ENCODE data around the gene IQCE.

The IQCE gene

GRCh38 chr7:2592375-2592865, 33.6 kb downstream of the IQCE start:
- H3K9me3 ChIP-seq (ENCODE audit: control insufficient read depth, low read length) = no peaks in the 10 kb centered on the region
- H3K4me3 ChIP-seq (ENCODE audit: low read length) = no peak overlapping the region
- no peaks in the 10 kb centered on the region for H3K4me1 ChIP-seq (ENCODE audit: control insufficient read depth, insufficient read depth, low read length)
- DNase-seq (ENCODE audit: low read depth) = no peak
- H3K9ac ChIP-seq (ENCODE audit: low read length) = no peak overlapping the region
- no peaks in the 10 kb centered on the region for H3K27me3 ChIP-seq (replicated peaks; ENCODE audit: control insufficient read depth, insufficient read depth, low read length)
- H3K36me3 ChIP-seq (ENCODE audit: control insufficient read depth, insufficient read depth, low read length, severe bottlenecking) = peaks cover 49% of the 10 kb centered on the region

DNA sequence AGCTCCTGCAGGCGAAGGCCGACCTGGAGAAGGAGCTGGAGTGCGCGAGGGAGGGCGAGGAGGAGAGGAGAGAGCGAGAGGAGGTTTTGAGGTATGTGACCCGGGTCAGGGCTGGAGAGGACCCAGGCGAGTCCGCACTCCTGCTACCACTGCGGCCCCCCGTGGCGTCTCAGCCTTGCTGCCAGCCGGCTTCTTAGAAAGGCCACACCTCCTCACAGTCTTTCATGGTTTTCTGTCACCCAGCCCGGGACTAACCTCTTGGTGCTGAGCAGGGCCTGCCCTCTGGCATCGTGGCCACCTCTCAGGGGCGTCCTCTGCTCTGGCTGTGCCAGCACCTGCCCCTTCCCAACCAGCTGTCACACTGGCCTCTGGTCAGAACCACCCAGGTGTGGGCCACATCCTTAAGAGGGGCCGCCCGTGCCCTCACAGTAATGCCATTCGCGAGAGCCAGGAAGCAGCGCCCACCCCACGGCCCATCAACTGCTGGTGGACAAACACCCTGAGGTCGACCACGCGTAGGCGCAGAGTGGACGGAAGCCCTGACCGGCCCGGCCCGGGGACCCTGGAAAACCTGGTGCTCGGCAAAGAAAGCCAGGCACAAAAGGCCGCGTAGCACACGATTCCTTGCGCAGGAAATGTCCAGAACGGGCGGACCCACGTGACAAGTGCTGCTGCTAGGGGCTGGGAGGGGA, 34.4 kb downstream of the IQCE start:
- H3K36me3 ChIP-seq (ENCODE audit: control insufficient read depth, insufficient read depth, low read length, severe bottlenecking) = peaks cover 57% of the 10 kb centered on the region
- no peak overlapping the region for H3K4me3 ChIP-seq (ENCODE audit: low read length)
- H3K9ac ChIP-seq (ENCODE audit: low read length) = no peak overlapping the region

DNA sequence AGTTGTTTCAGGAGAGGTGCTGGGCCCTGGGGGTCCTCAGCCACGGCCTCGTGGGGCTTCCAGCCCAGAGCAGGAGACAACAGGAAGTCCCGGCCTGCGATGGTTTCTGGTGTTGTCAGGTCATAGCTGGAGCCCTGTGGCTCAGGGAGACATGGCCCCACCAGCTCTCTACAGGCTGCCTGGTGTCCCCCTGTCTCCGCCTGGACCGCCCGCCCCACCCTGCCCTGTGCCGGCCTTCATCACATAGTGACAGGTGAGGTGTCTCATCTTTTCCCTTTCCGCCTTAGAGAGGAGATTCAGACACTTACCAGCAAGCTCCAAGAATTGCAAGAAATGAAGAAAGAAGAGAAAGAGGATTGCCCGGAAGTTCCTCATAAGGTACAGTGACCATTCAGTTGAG, 35.8 kb downstream of the IQCE start:
- Histone ChIP-seq H3K4me1 (ENCODE audit: control insufficient read depth, insufficient read depth, low read length) (no peaks in the 10 kb centered on the region), H3K27me3 (replicated peaks; ENCODE audit: control insufficient read depth, insufficient read depth, low read length) (no peaks in the 10 kb centered on the region), H3K36me3 (ENCODE audit: control insufficient read depth, insufficient read depth, low read length, severe bottlenecking) (peaks cover 66% of the 10 kb centered on the region), H3K9me3 (ENCODE audit: control insufficient read depth, low read length) (no peaks in the 10 kb centered on the region), H3K4me3 (ENCODE audit: low read length) (no peak overlapping the region), H3K9ac (ENCODE audit: low read length) (no peak overlapping the region)
- no peak for DNase-seq (ENCODE audit: low read depth)

More for the DNA sequence above, 34.4 kb downstream of the IQCE start:
- no peak for DNase-seq (ENCODE audit: low read depth)
- Histone ChIP-seq H3K4me1 (ENCODE audit: control insufficient read depth, insufficient read depth, low read length) (no peaks in the 10 kb centered on the region), H3K9me3 (ENCODE audit: control insufficient read depth, low read length) (no peaks in the 10 kb centered on the region), H3K27me3 (replicated peaks; ENCODE audit: control insufficient read depth, insufficient read depth, low read length) (no peaks in the 10 kb centered on the region)

GRCh38 chr7:2595258-2595860, 36.6 kb downstream of the IQCE start:
- no peaks in the 10 kb centered on the region for H3K27me3 ChIP-seq (replicated peaks; ENCODE audit: control insufficient read depth, insufficient read depth, low read length)
- no peaks in the 10 kb centered on the region for H3K4me1 ChIP-seq (ENCODE audit: control insufficient read depth, insufficient read depth, low read length)
- no peak overlapping the region for H3K4me3 ChIP-seq (ENCODE audit: low read length)
- no peak for DNase-seq (ENCODE audit: low read depth)
- H3K36me3 ChIP-seq (ENCODE audit: control insufficient read depth, insufficient read depth, low read length, severe bottlenecking) = peaks cover 66% of the 10 kb centered on the region
- H3K9me3 ChIP-seq (ENCODE audit: control insufficient read depth, low read length) = no peaks in the 10 kb centered on the region
- no peak overlapping the region for H3K9ac ChIP-seq (ENCODE audit: low read length)

DNA sequence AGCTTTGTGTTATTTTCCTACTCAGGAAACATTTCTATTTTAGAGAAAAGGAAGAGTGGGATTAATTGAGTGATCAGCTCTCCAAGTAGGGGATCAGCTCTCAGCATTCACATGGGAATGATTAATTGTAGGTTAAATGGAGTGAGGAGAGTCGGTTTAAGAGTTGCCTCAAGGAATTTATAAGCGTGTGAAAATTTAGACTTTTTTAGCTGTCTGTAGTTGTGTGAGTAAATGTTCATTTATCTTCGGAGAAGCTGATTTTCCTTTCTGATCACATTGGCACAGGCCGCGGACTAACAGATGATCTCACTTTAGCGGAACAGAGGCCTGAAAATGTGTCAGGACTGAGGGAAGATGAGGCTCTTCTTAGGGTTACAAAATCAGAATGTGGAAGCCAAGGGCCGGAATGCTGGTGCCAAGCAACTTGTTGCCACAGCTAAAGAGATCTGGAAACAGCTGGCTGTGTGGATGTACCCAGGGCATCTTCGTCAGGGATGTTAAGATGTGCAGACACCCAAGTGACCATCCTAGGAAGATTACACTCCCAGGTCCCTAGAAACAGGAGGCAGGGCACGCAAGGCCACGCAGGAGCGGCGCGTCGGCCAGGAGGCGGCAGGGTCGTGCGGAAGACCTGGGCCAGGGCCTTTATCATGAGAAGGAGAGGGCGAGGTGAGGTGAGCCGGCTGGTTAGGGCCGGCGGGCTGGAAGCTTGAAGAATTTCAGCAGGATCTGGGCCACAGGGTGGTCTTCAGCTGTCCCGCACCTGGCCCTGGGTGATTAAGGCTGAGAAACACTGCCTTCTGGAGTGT, 37.9 kb downstream of the IQCE start:
- H3K4me3 ChIP-seq (ENCODE audit: low read length) = no peak overlapping the region
- H3K9me3 ChIP-seq (ENCODE audit: control insufficient read depth, low read length) = no peaks in the 10 kb centered on the region
- no peak overlapping the region for H3K9ac ChIP-seq (ENCODE audit: low read length)
- H3K36me3 ChIP-seq (ENCODE audit: control insufficient read depth, insufficient read depth, low read length, severe bottlenecking) = peaks cover 76% of the 10 kb centered on the region
- no peaks in the 10 kb centered on the region for H3K27me3 ChIP-seq (replicated peaks; ENCODE audit: control insufficient read depth, insufficient read depth, low read length)
- DNase-seq (ENCODE audit: low read depth) = no peak
- no peaks in the 10 kb centered on the region for H3K4me1 ChIP-seq (ENCODE audit: control insufficient read depth, insufficient read depth, low read length)

DNA sequence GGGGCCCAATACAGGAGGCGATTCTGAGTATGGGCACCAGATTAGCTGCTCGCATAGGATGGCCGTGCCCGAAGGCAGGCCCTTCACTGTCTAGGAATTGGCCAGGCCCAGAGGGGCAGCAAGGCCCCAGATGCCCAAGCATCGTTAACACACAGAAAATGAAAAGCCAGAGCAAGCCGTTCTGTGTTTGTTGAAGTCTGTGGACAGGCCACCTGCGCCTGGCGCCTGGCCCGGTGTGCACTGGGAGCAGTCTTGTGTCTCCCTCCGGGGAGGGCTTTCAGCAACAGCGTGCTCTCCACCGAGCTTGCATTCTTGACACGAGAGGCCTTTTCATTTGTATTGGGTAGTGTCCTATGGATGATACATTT, 38.5 kb downstream of the IQCE start:
- Histone ChIP-seq H3K27me3 (replicated peaks; ENCODE audit: control insufficient read depth, insufficient read depth, low read length) (no peaks in the 10 kb centered on the region), H3K4me3 (ENCODE audit: low read length) (no peak overlapping the region), H3K9me3 (ENCODE audit: control insufficient read depth, low read length) (no peaks in the 10 kb centered on the region), H3K9ac (ENCODE audit: low read length) (no peak overlapping the region), H3K4me1 (ENCODE audit: control insufficient read depth, insufficient read depth, low read length) (no peaks in the 10 kb centered on the region), H3K36me3 (ENCODE audit: control insufficient read depth, insufficient read depth, low read length, severe bottlenecking) (peaks cover 72% of the 10 kb centered on the region)
- DNase-seq (ENCODE audit: low read depth) = no peak

DNA sequence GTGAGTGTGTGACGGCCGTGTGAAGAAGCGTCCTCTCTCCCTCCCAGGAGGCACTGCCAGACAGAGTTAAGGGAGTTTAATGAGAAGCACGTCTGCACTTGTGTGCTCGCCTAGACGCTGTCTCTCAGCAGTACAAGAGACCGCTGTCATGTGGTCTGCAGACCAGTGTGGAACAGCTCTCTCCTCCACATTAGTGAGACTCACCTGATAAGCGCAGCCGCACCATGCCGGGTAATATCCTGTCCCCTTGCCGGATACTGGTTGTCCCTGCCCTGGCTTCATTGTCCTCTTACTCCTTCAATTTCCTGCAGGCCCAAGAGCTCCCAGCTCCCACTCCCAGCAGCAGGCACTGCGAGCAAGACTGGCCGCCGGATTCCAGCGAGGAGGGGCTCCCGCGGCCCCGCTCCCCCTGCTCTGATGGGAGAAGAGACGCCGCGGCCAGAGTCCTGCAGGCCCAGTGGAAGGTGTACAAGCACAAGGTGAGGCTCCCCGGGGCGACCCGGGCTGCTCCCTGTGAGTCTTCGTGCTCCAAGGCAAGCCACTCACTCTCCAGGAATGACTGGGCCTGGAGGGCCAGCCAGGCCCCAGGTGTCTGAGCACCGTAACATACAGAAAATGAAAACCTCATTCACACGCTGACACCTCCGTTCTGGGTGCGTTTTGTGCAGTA, 39.5 kb downstream of the IQCE start:
- Histone ChIP-seq H3K9ac (ENCODE audit: low read length) (no peak overlapping the region), H3K4me3 (ENCODE audit: low read length) (no peak overlapping the region), H3K27me3 (replicated peaks; ENCODE audit: control insufficient read depth, insufficient read depth, low read length) (no peaks in the 10 kb centered on the region), H3K4me1 (ENCODE audit: control insufficient read depth, insufficient read depth, low read length) (no peaks in the 10 kb centered on the region), H3K9me3 (ENCODE audit: control insufficient read depth, low read length) (no peaks in the 10 kb centered on the region), H3K36me3 (ENCODE audit: control insufficient read depth, insufficient read depth, low read length, severe bottlenecking) (peaks cover 68% of the 10 kb centered on the region)
- no peak for DNase-seq (ENCODE audit: low read depth)

- H3K9me3 ChIP-seq (ENCODE audit: control insufficient read depth, low read length) = no peaks in the 10 kb centered on the region
- H3K36me3 ChIP-seq (ENCODE audit: control insufficient read depth, insufficient read depth, low read length, severe bottlenecking) = peaks cover 48% of the 10 kb centered on the region
- no peaks in the 10 kb centered on the region for H3K4me1 ChIP-seq (ENCODE audit: control insufficient read depth, insufficient read depth, low read length)
- no peak overlapping the region for H3K4me3 ChIP-seq (ENCODE audit: low read length)
- no peaks in the 10 kb centered on the region for H3K27me3 ChIP-seq (replicated peaks; ENCODE audit: control insufficient read depth, insufficient read depth, low read length)
- no peak for DNase-seq (ENCODE audit: low read depth)
- H3K9ac ChIP-seq (ENCODE audit: low read length) = no peak overlapping the region
These were observed 42.3 kb downstream of the IQCE start for GRCh38 chr7:2601065-2601464.

GRCh38 chr7:2601907-2602306, 43.1 kb downstream of the IQCE start:
- no peak for DNase-seq (ENCODE audit: low read depth)
- Histone ChIP-seq H3K36me3 (ENCODE audit: control insufficient read depth, insufficient read depth, low read length, severe bottlenecking) (peaks cover 44% of the 10 kb centered on the region), H3K4me3 (ENCODE audit: low read length) (no peak overlapping the region), H3K9me3 (ENCODE audit: control insufficient read depth, low read length) (no peaks in the 10 kb centered on the region), H3K9ac (ENCODE audit: low read length) (no peak overlapping the region), H3K27me3 (replicated peaks; ENCODE audit: control insufficient read depth, insufficient read depth, low read length) (no peaks in the 10 kb centered on the region), H3K4me1 (ENCODE audit: control insufficient read depth, insufficient read depth, low read length) (peaks cover 4% of the 10 kb centered on the region)

GRCh38 chr7:2602406-2603043, 43.7 kb downstream of the IQCE start:
- H3K4me3 ChIP-seq (ENCODE audit: low read length) = no peak overlapping the region
- H3K9me3 ChIP-seq (ENCODE audit: control insufficient read depth, low read length) = no peaks in the 10 kb centered on the region
- DNase-seq (ENCODE audit: low read depth) = no peak
- H3K9ac ChIP-seq (ENCODE audit: low read length) = no peak overlapping the region
- H3K36me3 ChIP-seq (ENCODE audit: control insufficient read depth, insufficient read depth, low read length, severe bottlenecking) = peaks cover 38% of the 10 kb centered on the region
- no peaks in the 10 kb centered on the region for H3K27me3 ChIP-seq (replicated peaks; ENCODE audit: control insufficient read depth, insufficient read depth, low read length)
- peaks cover 4% of the 10 kb centered on the region for H3K4me1 ChIP-seq (ENCODE audit: control insufficient read depth, insufficient read depth, low read length)
